Astrocyte of the spinal cord (primary cell): ENCODE results near the gene CHAD.
A peak's percentile ranks its signal among the peaks of the same experiment; 100 is the strongest.
"Not testable (repeated sequence)": the region's sequence is repeated elsewhere in the genome, so short reads cannot be mapped to it uniquely, and the experiment has no call there.

Experiments used
- DNase-seq: peaks from one replicate; pipeline ENCODE4 v3.0.0; 2011; ENCODE audit warnings: low read depth, low spot score
- H3K4me3 ChIP-seq: 2 replicates; pipeline ENCODE4 v1.5.1; 2011; ENCODE audit warnings: low read depth, mild to moderate bottlenecking, low read length, moderate library complexity
- CTCF ChIP-seq: IDR thresholded peaks from 2 replicates; pipeline ENCODE4 v1.5.1; 2012; ENCODE audit warnings: low read depth, mild to moderate bottlenecking, low read length, inconsistent platforms
- in situ Hi-C: cut with HindIII; loops from 2 replicates; pipeline ENCODE4 v1.10.0; 2017; ENCODE audit warnings: low sequenced_read_pairs

Gene CHAD

GRCh38 chr17:50429793-50430192, 38.9 kb downstream of the CHAD start:
- no peak for TF ChIP-seq CTCF
- DNase-seq: no peak
- in situ Hi-C loops: no loop called here
- H3K4me3 ChIP-seq: no peak overlapping the region

GRCh38 chr17:50428831-50429424, 39.8 kb downstream of the CHAD start:
- in situ Hi-C loops: no loop called here
- no peak overlapping the region for H3K4me3 ChIP-seq
- DNase-seq: no peak
- TF ChIP-seq CTCF: no peak

GRCh38 chr17:50428126-50428525, 40.6 kb downstream of the CHAD start:
- in situ Hi-C loops, H3K4me3 ChIP-seq, DNase-seq: not testable (repeated sequence)

- TF ChIP-seq CTCF: peak; percentile 19
- in situ Hi-C loops: no loop called here
- peak; percentile 17 for DNase-seq
Measured at GRCh38 chr17:50426814-50427787, 41.6 kb downstream of the CHAD start.

GRCh38 chr17:50426472-50426782, 42.3 kb downstream of the CHAD start:
- DNase-seq: no peak

More at GRCh38 chr17:50426814-50427787, 41.6 kb downstream of the CHAD start:
- H3K4me3 ChIP-seq: peak overlapping the region; percentile 63

GRCh38 chr17:50425682-50426471, 42.8 kb downstream of the CHAD start, which contains the start of gene ACSF2:
ACSF2 (plus strand) TSS chr17:50426218; CDS start chr17:50426262, 44 bp downstream.
- TF ChIP-seq CTCF: no peak
- peak within 1 kb of the TSS; percentile 63 for H3K4me3 ChIP-seq
- DNase-seq: peak; percentile 49
- in situ Hi-C loops: no loop called here

More at GRCh38 chr17:50426472-50426782, 42.3 kb downstream of the CHAD start:
- TF ChIP-seq CTCF: no peak
- in situ Hi-C loops: no loop called here
- peak overlapping the region; percentile 63 for H3K4me3 ChIP-seq
